ENCODE results near the gene UBXN2A. TPM values are rescaled to one million over a fixed set of nuclear protein-coding genes. Genes with fewer than 3 reads are reported as not detected.

The UBXN2A gene
- total and polyA plus RNA-seq, 2 of the 8 experiments (the other 6 are each of a cell fraction or from before 2014, with no cell fraction given): 3.6 to 20.4 TPM

DNA sequence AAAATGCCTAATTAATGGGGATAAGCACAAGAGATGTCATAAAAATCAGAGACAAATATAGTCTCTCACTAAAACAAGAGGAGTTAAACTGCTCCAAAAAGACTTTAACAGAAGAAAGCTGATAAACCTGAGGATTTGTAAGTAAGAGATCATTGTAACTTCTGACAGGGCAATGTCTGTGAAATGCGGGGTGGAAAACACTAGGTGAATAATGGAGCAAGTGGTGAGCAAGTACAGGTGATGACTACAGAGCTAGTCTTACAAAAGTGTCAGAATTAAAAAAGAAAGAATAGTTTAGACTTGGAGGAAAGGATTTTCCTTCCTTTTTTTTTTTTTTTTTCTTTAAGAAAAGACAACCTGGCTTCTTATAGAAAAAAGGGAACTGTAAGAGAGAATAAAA, 36.0 kb upstream of the UBXN2A start (continued):
- TF ChIP-seq TBP (IDR thresholded peaks at IDR 0.05; ENCODE audit: low read depth, low read length) (no peak), FOSL1 (IDR thresholded peaks at IDR 0.05; ENCODE audit: insufficient read depth, low read depth, low read length) (no peak), BRCA1 (IDR thresholded peaks at IDR 0.05; ENCODE audit: low read depth, low read length) (no peak), RNF2 (IDR thresholded peaks at IDR 0.05; ENCODE audit: borderline replicate concordance, low read depth, low read length, missing control alignments, poor library complexity, severe bottlenecking) (no peak), POU5F1 (IDR thresholded peaks at IDR 0.05; ENCODE audit: low read depth, low read length) (no peak), TCF12 (IDR thresholded peaks at IDR 0.05; ENCODE audit: low read depth, low read length) (no peak), KDM1A (IDR thresholded peaks at IDR 0.05; ENCODE audit: borderline replicate concordance, low read length) (no peak)

Measured in H1 (cell line).